NCI-H2107 treated with DMSO at 0.1 percent for 48 hours (cell line): ENCODE results near the gene ROBO4.

ENCODE experiments used
- DNase-seq: peaks from one replicate; lab custom pipeline; 2025; ENCODE audit not compliant: unreplicated experiment; lab: John Stamatoyannopoulos, UW

The ROBO4 gene

GRCh38 chr11:124890683-124891372 lies 6.8 kb downstream of the ROBO4 start:
- no peak for DNase-seq

- DNase-seq, result no peak
Observed at GRCh38 chr11:124890151-124890550, 7.5 kb downstream of the ROBO4 start.

GRCh38 chr11:124889191-124890091 lies 8.2 kb downstream of the ROBO4 start:
- DNase-seq, result no peak

- DNase-seq, result no peak
Observed at GRCh38 chr11:124887667-124888013, 10.0 kb downstream of the ROBO4 start.

- DNase-seq, result no peak
Observed at GRCh38 chr11:124886978-124887666, 10.5 kb downstream of the ROBO4 start.

- no peak for DNase-seq
Observed at GRCh38 chr11:124886476-124886875, 11.2 kb downstream of the ROBO4 start.

- no peak for DNase-seq
Observed at GRCh38 chr11:124884869-124885479, 12.7 kb downstream of the ROBO4 start.

- no peak for DNase-seq
Observed at GRCh38 chr11:124884340-124884739, 13.3 kb downstream of the ROBO4 start.

GRCh38 chr11:124882339-124883071 lies 15.2 kb downstream of the ROBO4 start:
- no peak for DNase-seq

GRCh38 chr11:124880958-124881357 lies 16.7 kb downstream of the ROBO4 start:
- DNase-seq, result no peak

- no peak for DNase-seq
Observed at GRCh38 chr11:124880290-124880611, 17.4 kb downstream of the ROBO4 start.

GRCh38 chr11:124879493-124880289 lies 18.0 kb downstream of the ROBO4 start:
- no peak for DNase-seq

- DNase-seq, result no peak
Observed at GRCh38 chr11:124878759-124879492, 18.7 kb downstream of the ROBO4 start.

GRCh38 chr11:124877910-124878758 lies 19.5 kb downstream of the ROBO4 start:
- no peak for DNase-seq

GRCh38 chr11:124877631-124877909 lies 20.1 kb downstream of the ROBO4 start:
- DNase-seq, result no peak

GRCh38 chr11:124876818-124877630 lies 20.6 kb downstream of the ROBO4 start:
- DNase-seq, result no peak

- DNase-seq, result no peak
Observed at GRCh38 chr11:124875943-124876817, 21.5 kb downstream of the ROBO4 start.
